GM21619 (cell line): ENCODE measurements around the gene APBA2.
"Not testable (repeated sequence)": the region's sequence is repeated elsewhere in the genome, so short reads cannot be mapped to it uniquely, and the experiment has no call there.

Source experiments
- ATAC-seq: cut with Tn5 transposase; IDR thresholded peaks from one replicate; pipeline ENCODE4 v1.9.1; 2021; ENCODE audit not compliant: unreplicated experiment

Gene APBA2

GRCh38 chr15:29032751-29033150, 147.0 kb downstream of the APBA2 start:
- no peak for ATAC-seq

- ATAC-seq = no peak
These were observed 148.4 kb downstream of the APBA2 start for GRCh38 chr15:29034151-29034550.

GRCh38 chr15:29034593-29035335, 149.0 kb downstream of the APBA2 start:
- ATAC-seq = no peak

- ATAC-seq = no peak
These were observed 149.8 kb downstream of the APBA2 start for GRCh38 chr15:29035336-29036285.

- no peak for ATAC-seq
These were observed 152.4 kb downstream of the APBA2 start for GRCh38 chr15:29037997-29038705.

- no peak for ATAC-seq
These were observed 153.9 kb downstream of the APBA2 start for GRCh38 chr15:29039466-29040369.

- ATAC-seq = no peak
These were observed 154.6 kb downstream of the APBA2 start for GRCh38 chr15:29040370-29040751.

- no peak for ATAC-seq
These were observed 158.1 kb downstream of the APBA2 start for GRCh38 chr15:29043736-29044502.

GRCh38 chr15:29044503-29044901, 158.7 kb downstream of the APBA2 start:
- ATAC-seq = no peak

GRCh38 chr15:29045161-29045560, 159.4 kb downstream of the APBA2 start:
- not testable (repeated sequence) for ATAC-seq

GRCh38 chr15:29045717-29046116, 159.9 kb downstream of the APBA2 start:
- no peak for ATAC-seq

- ATAC-seq = no peak
These were observed 160.6 kb downstream of the APBA2 start for GRCh38 chr15:29046281-29046810.

GRCh38 chr15:29046977-29047376, 161.2 kb downstream of the APBA2 start:
- no peak for ATAC-seq

GRCh38 chr15:29048011-29048410, 162.2 kb downstream of the APBA2 start:
- ATAC-seq = no peak

- ATAC-seq = no peak
These were observed 165.1 kb downstream of the APBA2 start for GRCh38 chr15:29050870-29051269.

GRCh38 chr15:29051422-29051821, 165.6 kb downstream of the APBA2 start:
- no peak for ATAC-seq

- ATAC-seq = no peak
These were observed 167.2 kb downstream of the APBA2 start for GRCh38 chr15:29053006-29053405.

- ATAC-seq = no peak
These were observed 167.9 kb downstream of the APBA2 start for GRCh38 chr15:29053661-29054131.
